Neural progenitor cell (in vitro differentiated cells): Measurements from ENCODE around the gene DHFR2. TPM values are rescaled to one million over a fixed set of nuclear protein-coding genes. Genes with fewer than 3 reads are reported as not detected.

Source experiments
- DNase-seq: peaks from one replicate; pipeline ENCODE4 v3.0.0-alpha.2; 2016; ENCODE audit warnings: low spot score
- H2AFZ ChIP-seq: fragments of 200-600 bp; sonication (generic); replicated peaks from 2 replicates; pipeline ENCODE4 v1.6.1; 2016; ENCODE audit warnings: antibody characterized with exemption
- H3F3A ChIP-seq: fragments of 200-600 bp; sonication (generic); 2 replicates; pipeline ENCODE4 v1.6.1; 2016; ENCODE audit warnings: antibody characterized with exemption, low read depth
- H3K27ac ChIP-seq: fragments of 200-600 bp; sonication (generic); 2 replicates; pipeline ENCODE4 v1.5.1; 2016; ENCODE audit warnings: mild to moderate bottlenecking
- H3K27me3 ChIP-seq: fragments of 200-600 bp; sonication (generic); 2 replicates; pipeline ENCODE4 v1.6.1; 2016; ENCODE audit warnings: mild to moderate bottlenecking, moderate library complexity
- H3K36me3 ChIP-seq: fragments of 200-600 bp; sonication (generic); 2 replicates; pipeline ENCODE4 v1.5.1; 2016
- H3K4me1 ChIP-seq: fragments of 200-600 bp; sonication (generic); 2 replicates; pipeline ENCODE4 v1.6.1; 2016; ENCODE audit warnings: mixed run types
- H3K4me2 ChIP-seq: fragments of 200-600 bp; sonication (generic); 2 replicates; pipeline ENCODE4 v1.6.1; 2016
- H3K4me3 ChIP-seq: fragments of 200-600 bp; sonication (generic); 2 replicates; pipeline ENCODE4 v1.5.1; 2016
- H3K79me2 ChIP-seq: fragments of 200-600 bp; sonication (generic); 2 replicates; pipeline ENCODE4 v1.6.1; 2016; ENCODE audit warnings: low read depth
- H3K9ac ChIP-seq: fragments of 200-600 bp; sonication (generic); 2 replicates; pipeline ENCODE4 v1.6.1; 2016
- H3K9me3 ChIP-seq: fragments of 200-600 bp; sonication (generic); 2 replicates; pipeline ENCODE4 v1.5.1; 2016; ENCODE audit warnings: low read depth
- H4K20me1 ChIP-seq: fragments of 200-600 bp; sonication (generic); 2 replicates; pipeline ENCODE4 v1.6.1; 2016; ENCODE audit warnings: low read depth
- H3K27ac Mint-ChIP-seq: 3 replicates; pipeline ENCODE4 v1.8.0; 2021; ENCODE audit warnings: mixed read lengths
- H3K27me3 Mint-ChIP-seq: 2 replicates; pipeline ENCODE4 v1.8.0; 2022; ENCODE audit warnings: low read depth, mild to moderate bottlenecking, inconsistent platforms, moderate library complexity, mixed read lengths; ENCODE audit not compliant: insufficient read depth
- H3K36me3 Mint-ChIP-seq: 3 replicates; pipeline ENCODE4 v1.8.0; 2021; ENCODE audit warnings: mixed read lengths
- H3K4me1 Mint-ChIP-seq: 3 replicates; pipeline ENCODE4 v1.8.0; 2021; ENCODE audit warnings: mixed read lengths
- H3K4me3 Mint-ChIP-seq: 3 replicates; pipeline ENCODE4 v1.8.0; 2021; ENCODE audit warnings: mild to moderate bottlenecking, moderate library complexity, mixed read lengths
- H3K9me3 Mint-ChIP-seq: 3 replicates; pipeline ENCODE4 v1.8.0; 2020; ENCODE audit warnings: mixed read lengths
- CTCF ChIP-seq: fragments of 200-600 bp; sonication (generic); IDR thresholded peaks from 2 replicates; pipeline ENCODE4 v1.5.1; 2017; ENCODE audit warnings: antibody characterized with exemption, mild to moderate bottlenecking
- EZH2 ChIP-seq: fragments of 200-600 bp; sonication (generic); IDR thresholded peaks from 2 replicates; pipeline ENCODE4 v1.6.1; 2017; ENCODE audit warnings: antibody characterized with exemption, mild to moderate bottlenecking, moderate library complexity
- EZH2phosphoT487 ChIP-seq: fragments of 200-600 bp; sonication (generic); IDR thresholded peaks from 2 replicates; pipeline ENCODE4 v1.6.1; 2017; ENCODE audit warnings: antibody characterized with exemption
- total RNA-seq: library from RNA; depleted of rRNA; stranded (reverse); fragments of >200 nt; gene quantifications from 2 replicates; pipeline ENCODE4 v1.2.3, GENCODE V29; 2015; ENCODE audit warnings: low replicate concordance

The DHFR2 gene
- total RNA-seq, 1 donor from 2014 or later = 8.8 TPM

- no peaks in the 10 kb centered on the region for H3K27me3 Mint-ChIP-seq
Measured at GRCh38 chr3:94093151-94093550, 30.4 kb upstream of the DHFR2 start.

GRCh38 chr3:94092086-94092485, 29.4 kb upstream of the DHFR2 start:
- Mint-ChIP-seq H3K36me3 (peaks cover 16% of the 10 kb centered on the region), H3K27me3 (no peaks in the 10 kb centered on the region), H3K9me3 (no peaks in the 10 kb centered on the region), H3K27ac (no peak overlapping the region), H3K4me1 (no peaks in the 10 kb centered on the region), H3K4me3 (no peak overlapping the region)
- H3K79me2 ChIP-seq = no peaks in the 10 kb centered on the region
- H3F3A ChIP-seq = no peaks in the 10 kb centered on the region
- no peak overlapping the region for H3K4me3 ChIP-seq
- TF ChIP-seq CTCF = no peak
- no peak for TF ChIP-seq EZH2phosphoT487
- no peak for TF ChIP-seq EZH2
- H3K4me2 ChIP-seq = no peak overlapping the region
- H3K27me3 ChIP-seq = no peaks in the 10 kb centered on the region
- no peak overlapping the region for H2AFZ ChIP-seq
- no peaks in the 10 kb centered on the region for H4K20me1 ChIP-seq
- no peaks in the 10 kb centered on the region for H3K36me3 ChIP-seq
- H3K9ac ChIP-seq = no peak overlapping the region
- no peaks in the 10 kb centered on the region for H3K4me1 ChIP-seq
- H3K27ac ChIP-seq = no peak overlapping the region
- DNase-seq = no peak
- no peaks in the 10 kb centered on the region for H3K9me3 ChIP-seq

More at GRCh38 chr3:94093151-94093550, 30.4 kb upstream of the DHFR2 start:
- H3K9me3 ChIP-seq = no peaks in the 10 kb centered on the region
- no peak for DNase-seq
- H2AFZ ChIP-seq = no peak overlapping the region
- Mint-ChIP-seq H3K36me3 (peaks cover 23% of the 10 kb centered on the region), H3K27ac (no peak overlapping the region), H3K4me3 (no peak overlapping the region), H3K4me1 (no peaks in the 10 kb centered on the region), H3K9me3 (no peaks in the 10 kb centered on the region)
- H3K4me3 ChIP-seq = no peak overlapping the region
- no peaks in the 10 kb centered on the region for H4K20me1 ChIP-seq
- H3K9ac ChIP-seq = no peak overlapping the region
- H3K4me2 ChIP-seq = no peak overlapping the region
- H3F3A ChIP-seq = no peaks in the 10 kb centered on the region
- H3K27me3 ChIP-seq = no peaks in the 10 kb centered on the region
- no peaks in the 10 kb centered on the region for H3K4me1 ChIP-seq
- no peak for TF ChIP-seq EZH2phosphoT487
- no peak for TF ChIP-seq CTCF
- no peak for TF ChIP-seq EZH2
- no peaks in the 10 kb centered on the region for H3K79me2 ChIP-seq
- no peak overlapping the region for H3K27ac ChIP-seq
- H3K36me3 ChIP-seq = no peaks in the 10 kb centered on the region

GRCh38 chr3:94089126-94089525, 26.4 kb upstream of the DHFR2 start:
- Histone ChIP-seq H4K20me1 (no peaks in the 10 kb centered on the region), H3K36me3 (no peaks in the 10 kb centered on the region), H3K4me3 (no peak overlapping the region), H3K27ac (no peak overlapping the region), H3K4me1 (no peaks in the 10 kb centered on the region), H3K9ac (no peak overlapping the region), H3K4me2 (no peak overlapping the region), H3K79me2 (no peaks in the 10 kb centered on the region), H3K9me3 (no peaks in the 10 kb centered on the region), H3K27me3 (no peaks in the 10 kb centered on the region), H2AFZ (no peak overlapping the region), H3F3A (no peaks in the 10 kb centered on the region)
- Mint-ChIP-seq H3K36me3 (peaks cover 15% of the 10 kb centered on the region), H3K4me3 (no peak overlapping the region), H3K27ac (no peak overlapping the region), H3K9me3 (no peaks in the 10 kb centered on the region), H3K27me3 (no peaks in the 10 kb centered on the region), H3K4me1 (no peaks in the 10 kb centered on the region)
- no peak for DNase-seq
- TF ChIP-seq CTCF (no peak), EZH2 (no peak), EZH2phosphoT487 (no peak)
